Esophagus muscularis mucosa (tissue), 4 donors: Measurements from ENCODE around the gene IFRD2. TPM values are rescaled to one million over a fixed set of nuclear protein-coding genes. Genes with fewer than 3 reads are reported as not detected.

Source experiments
- DNase-seq: peaks from one replicate; pipeline ENCODE4 v3.0.0-alpha.2; 2017; ENCODE audit errors: extremely low spot score
- H3K27ac ChIP-seq, 4 donors: fragments of 200-600 bp; sonication (generic); replicated peaks in 1 of 4; 1 replicate in 3 of 4; 2 replicates in 1 of 4; pipeline ENCODE4 v1.5.1; 2016 to 2019; ENCODE audit warnings: mild to moderate bottlenecking in 1 of 4
- H3K27me3 ChIP-seq, 4 donors: fragments of 200-600 bp; sonication (generic); one replicate each; pipeline versions ENCODE4 v1.5.1 to v1.6.0; 2016 to 2019
- H3K36me3 ChIP-seq, 4 donors: fragments of 200-600 bp; sonication (generic); one replicate each; pipeline ENCODE4 v1.5.1; 2016 to 2019
- H3K4me1 ChIP-seq, 4 donors: fragments of 200-600 bp; sonication (generic); one replicate each; pipeline ENCODE4 v1.5.1; 2016 to 2019
- H3K4me3 ChIP-seq, 4 donors: fragments of 200-600 bp; sonication (generic); 1 replicate in 2 of 4; 2 replicates in 2 of 4; pipeline ENCODE4 v1.5.1; 2016 to 2019; ENCODE audit warnings: mild to moderate bottlenecking in 4 of 4, moderate library complexity in 1 of 4
- H3K9me3 ChIP-seq, 4 donors: fragments of 200-600 bp; sonication (generic); 1 replicate in 3 of 4; 2 replicates in 1 of 4; pipeline ENCODE4 v1.5.1; 2016 to 2019
- EP300 ChIP-seq: sonication (generic); formaldehyde crosslinking; IDR thresholded peaks from one replicate; pipeline ENCODE4 v1.6.1; 2017; ENCODE audit warnings: antibody characterized with exemption
- POLR2A ChIP-seq: fragments of 450-650 bp; IDR thresholded peaks from one replicate; pipeline ENCODE4 v1.6.1; 2017; ENCODE audit warnings: antibody characterized with exemption, moderate library complexity, mild to moderate bottlenecking, low read depth
- POLR2AphosphoS5 ChIP-seq, 2 donors: sonication (generic); formaldehyde crosslinking; IDR thresholded peaks; one replicate each; pipeline ENCODE4 v1.6.1; 2017; ENCODE audit warnings: antibody characterized with exemption in 2 of 2
- WGBS: methylation state at CpG from one replicate; pipeline ENCODE4 v1.1.5; 2018; 5-methylcytosine and 5-hydroxymethylcytosine counted together
- intact Hi-C: fragments of 100-400 bp; cut with DNase I; formaldehyde crosslinking; loops from one replicate; pipeline ENCODE4 v1.15.1; 2023
- total RNA-seq, 4 donors: library from RNA; depleted of rRNA; stranded (reverse); fragments of >200 nt; gene quantifications; one replicate each; pipeline versions ENCODE4 v1.1.0 to v1.2.1, GENCODE V29; 2016
- TF ChIP-seq, protein P1 (sequence below), 3 experiments: fragments of 200-600 bp in 2 of 3; fragments of 450-650 bp in 1 of 3; sonication (generic) in 2 of 3; IDR thresholded peaks; one replicate each; pipeline ENCODE4 v1.5.1; 2017 to 2019; ENCODE audit warnings: antibody characterized with exemption in 3 of 3, mild to moderate bottlenecking in 2 of 3, moderate library complexity in 1 of 3

The IFRD2 gene
- total RNA-seq, 4 donors from 2014 or later = 49.4 to 106 (median 85.8) TPM

DNA sequence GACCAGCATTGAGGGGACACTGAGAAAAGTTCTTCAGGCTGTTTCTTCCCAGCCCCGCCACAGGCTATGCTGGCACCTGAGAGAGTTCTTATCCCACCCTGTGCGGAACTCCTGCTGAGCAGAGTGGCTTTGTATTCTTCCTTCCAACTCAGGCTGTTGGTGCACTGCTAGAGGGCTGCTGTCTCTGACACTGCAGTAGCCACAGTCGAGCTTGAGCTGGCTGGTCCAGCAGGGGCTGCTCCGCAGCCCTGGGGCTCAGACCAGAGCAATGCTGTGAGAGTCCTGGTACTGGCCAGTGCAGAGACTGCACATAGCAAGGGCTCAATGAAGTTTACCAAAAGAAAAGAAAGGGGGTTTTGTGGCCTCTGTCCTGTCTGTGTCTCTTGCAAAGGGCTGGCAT lies 52.6 kb downstream of the IFRD2 start:
- no peak for DNase-seq
- Histone ChIP-seq H3K27me3 (no peaks in the 10 kb centered on the region), H3K9me3 (no peaks in the 10 kb centered on the region), H3K4me1 (peaks cover 80 to 91% (median 88%) of the 10 kb centered on the region in 4 donors), H3K27ac (peak overlapping the region; percentile 88 to 92 (median 90)), H3K36me3 (peaks cover 0 to 16% (median 6%) of the 10 kb centered on the region in 4 donors), H3K4me3 (peak overlapping the region in 1 of 4 donors; percentile 81)
- TF ChIP-seq POLR2A = no peak
- no peak for TF ChIP-seq EP300
- TF ChIP-seq POLR2AphosphoS5 (IDR thresholded peaks at IDR 0.05) = no peak
- TF ChIP-seq, protein P1, sequence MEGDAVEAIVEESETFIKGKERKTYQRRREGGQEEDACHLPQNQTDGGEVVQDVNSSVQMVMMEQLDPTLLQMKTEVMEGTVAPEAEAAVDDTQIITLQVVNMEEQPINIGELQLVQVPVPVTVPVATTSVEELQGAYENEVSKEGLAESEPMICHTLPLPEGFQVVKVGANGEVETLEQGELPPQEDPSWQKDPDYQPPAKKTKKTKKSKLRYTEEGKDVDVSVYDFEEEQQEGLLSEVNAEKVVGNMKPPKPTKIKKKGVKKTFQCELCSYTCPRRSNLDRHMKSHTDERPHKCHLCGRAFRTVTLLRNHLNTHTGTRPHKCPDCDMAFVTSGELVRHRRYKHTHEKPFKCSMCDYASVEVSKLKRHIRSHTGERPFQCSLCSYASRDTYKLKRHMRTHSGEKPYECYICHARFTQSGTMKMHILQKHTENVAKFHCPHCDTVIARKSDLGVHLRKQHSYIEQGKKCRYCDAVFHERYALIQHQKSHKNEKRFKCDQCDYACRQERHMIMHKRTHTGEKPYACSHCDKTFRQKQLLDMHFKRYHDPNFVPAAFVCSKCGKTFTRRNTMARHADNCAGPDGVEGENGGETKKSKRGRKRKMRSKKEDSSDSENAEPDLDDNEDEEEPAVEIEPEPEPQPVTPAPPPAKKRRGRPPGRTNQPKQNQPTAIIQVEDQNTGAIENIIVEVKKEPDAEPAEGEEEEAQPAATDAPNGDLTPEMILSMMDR (IDR thresholded peaks at IDR 0.05) = no peak
- intact Hi-C loops = no loop called here
- WGBS = 54% methylated on average over 4 of the region's 4 CpGs

DNA sequence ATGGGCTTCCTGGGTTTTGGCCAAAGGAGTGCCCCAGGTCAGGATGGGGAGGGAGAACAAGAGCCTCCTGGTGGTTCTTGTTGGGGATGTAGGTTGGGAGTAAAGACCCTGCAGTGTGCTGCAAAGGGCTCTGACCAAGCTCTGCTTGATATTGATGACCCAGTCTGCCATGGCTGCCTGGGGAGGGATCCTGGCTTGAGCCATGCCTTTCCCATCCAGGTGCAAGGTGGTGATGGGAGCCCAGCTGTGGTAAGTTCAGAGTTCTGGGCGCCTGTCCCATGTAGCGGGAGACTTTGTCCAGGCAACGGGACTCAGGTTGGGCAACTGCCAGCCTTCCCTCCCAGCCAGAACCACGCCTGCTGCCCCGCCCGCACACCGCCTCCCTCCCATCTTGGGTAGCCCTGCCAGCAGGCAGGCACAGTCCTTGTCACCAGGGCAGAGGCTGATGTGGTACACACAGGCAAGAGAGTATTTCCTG lies 53.6 kb downstream of the IFRD2 start:
- DNase-seq = no peak
- peak overlapping the region; percentile 88 to 92 (median 90) for H3K27ac ChIP-seq
- no peak for TF ChIP-seq EP300
- TF ChIP-seq POLR2A = no peak
- TF ChIP-seq POLR2AphosphoS5 (IDR thresholded peaks at IDR 0.05) = peak; percentile 66 to 68
- TF ChIP-seq, protein P1 (IDR thresholded peaks at IDR 0.05) = peak in 1 of 3 experiments; percentile 10
- peaks cover 0 to 11% (median 4%) of the 10 kb centered on the region in 4 donors for H3K36me3 ChIP-seq
- peak overlapping the region; percentile 64 to 94 (median 80) for H3K4me3 ChIP-seq
- 39% methylated on average over 7 of the region's 7 CpGs for WGBS
- H3K9me3 ChIP-seq = no peaks in the 10 kb centered on the region
- H3K4me1 ChIP-seq = peaks cover 71 to 83% (median 79%) of the 10 kb centered on the region in 4 donors
- no peaks in the 10 kb centered on the region for H3K27me3 ChIP-seq
- intact Hi-C loops = no loop called here

DNA sequence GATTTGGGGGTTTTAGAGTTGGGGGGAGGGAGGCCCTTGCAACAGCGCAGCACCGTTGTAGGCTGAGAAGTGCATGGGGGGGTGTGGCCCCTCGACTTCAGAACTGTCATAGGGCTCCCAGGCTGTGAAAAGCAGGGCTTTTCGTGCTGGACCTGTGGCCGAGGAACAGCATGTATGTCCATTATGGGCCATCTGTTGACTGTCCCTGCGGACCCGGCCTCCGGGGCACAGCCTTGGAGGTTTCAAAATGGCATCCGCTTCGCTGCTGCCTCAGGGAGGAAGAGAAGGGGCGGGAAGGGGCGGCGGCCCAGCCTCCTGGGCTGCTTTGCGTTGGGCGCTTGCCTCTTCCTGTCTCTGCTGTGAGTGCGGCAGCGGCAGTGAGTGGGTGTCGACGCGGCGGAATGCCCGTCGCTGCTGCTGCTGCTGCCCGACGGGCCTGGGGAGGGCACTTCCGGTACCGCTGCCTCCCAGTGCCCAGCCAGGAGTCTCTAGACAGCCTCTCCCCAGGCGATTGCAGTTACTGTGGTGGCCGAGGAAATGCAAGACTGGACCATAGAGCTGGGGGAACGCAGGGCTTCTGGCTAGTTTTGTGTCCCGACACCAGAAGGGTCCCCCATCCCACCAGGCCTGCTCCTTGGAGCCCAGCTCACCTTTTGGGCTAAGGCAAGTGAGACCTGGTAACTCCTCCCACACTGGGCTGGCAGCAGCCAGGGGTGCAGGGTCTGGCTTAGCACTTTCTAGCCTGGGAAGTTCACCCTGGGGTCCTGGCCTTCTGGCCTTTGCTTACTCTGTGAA lies 54.3 kb downstream of the IFRD2 start:
- peak; percentile 96 for DNase-seq
- 0% methylated on average over 17 of the region's 31 CpGs for WGBS
- peak; percentile 85 to 88 for TF ChIP-seq POLR2AphosphoS5 (IDR thresholded peaks at IDR 0.05)
- no peak for TF ChIP-seq EP300
- TF ChIP-seq POLR2A = peak; percentile 27
- TF ChIP-seq, protein P1 (IDR thresholded peaks at IDR 0.05) = no peak
- Histone ChIP-seq H3K27me3 (no peaks in the 10 kb centered on the region), H3K27ac (peak overlapping the region; percentile 88 to 92 (median 90)), H3K9me3 (no peaks in the 10 kb centered on the region), H3K4me3 (peak overlapping the region; percentile 64 to 94 (median 80)), H3K4me1 (peaks cover 64 to 76% (median 73%) of the 10 kb centered on the region in 4 donors), H3K36me3 (peaks cover 0 to 11% (median 4%) of the 10 kb centered on the region in 4 donors)
- intact Hi-C loops = no loop called here

Other genes starting within 250 kb of the IFRD2 start
- gene RBM5, start 203.5 kb downstream of the IFRD2 start, total RNA-seq = 100 to 1,000 TPM in 2 of 4 donors, 10 to 100 TPM in 2; 78.0 to 161 (median 95.8) TPM
- 10 to 100 TPM; 11.9 to 46.5 (median 23.3) TPM for gene SEMA3F, start 137.1 kb downstream of the IFRD2 start, total RNA-seq
- gene GNAT1, start 100.8 kb downstream of the IFRD2 start, total RNA-seq = not detected
- under 1 TPM in 2 of 4 donors, not detected in 2; 0.11 to 0.39 TPM for gene SLC38A3, start 87.2 kb downstream of the IFRD2 start, total RNA-seq
- gene GNAI2, start 56.2 kb downstream of the IFRD2 start, total RNA-seq = 100 to 1,000 TPM; 149 to 297 (median 239) TPM
- gene SEMA3B, start 23.3 kb downstream of the IFRD2 start, total RNA-seq = 10 to 100 TPM; 37.4 to 66.6 (median 46.4) TPM
- gene LSMEM2, start 13.3 kb downstream of the IFRD2 start, total RNA-seq = not detected
- gene HYAL3, start 7.0 kb upstream of the IFRD2 start, total RNA-seq = 1 to 10 TPM; 2.1 to 6.7 (median 3.4) TPM
- gene NAA80, start 7.0 kb upstream of the IFRD2 start, total RNA-seq = 1 to 10 TPM; 6.8 to 9.5 (median 8.0) TPM
- gene HYAL1, start 11.1 kb upstream of the IFRD2 start, total RNA-seq = 10 to 100 TPM in 1 of 4 donors, 1 to 10 TPM in 3; 8.3 to 15.6 (median 9.0) TPM
- gene HYAL2, start 30.3 kb upstream of the IFRD2 start, total RNA-seq = 100 to 1,000 TPM in 2 of 4 donors, 10 to 100 TPM in 2; 37.4 to 114 (median 97.2) TPM
- gene TUSC2, start 35.8 kb upstream of the IFRD2 start, total RNA-seq = 10 to 100 TPM; 18.7 to 40.6 (median 37.5) TPM
- 10 to 100 TPM; 28.7 to 44.2 (median 33.2) TPM for gene RASSF1, start 48.4 kb upstream of the IFRD2 start, total RNA-seq
- under 1 TPM in 3 of 4 donors, not detected in 1; 0.50 to 0.57 (median 0.52) TPM for gene ZMYND10, start 53.3 kb upstream of the IFRD2 start, total RNA-seq
- 10 to 100 TPM; 10.4 to 16.7 (median 14.2) TPM for gene NPRL2, start 58.3 kb upstream of the IFRD2 start, total RNA-seq
- gene CYB561D2, start 58.4 kb upstream of the IFRD2 start, total RNA-seq = 10 to 100 TPM in 1 of 4 donors, 1 to 10 TPM in 3; 5.4 to 12.4 (median 8.1) TPM
- 10 to 100 TPM; 37.0 to 85.6 (median 66.3) TPM for gene TMEM115, start 67.1 kb upstream of the IFRD2 start, total RNA-seq
- 1 to 10 TPM in 2 of 4 donors, under 1 TPM in 2; 0.84 to 2.8 (median 1.1) TPM for gene CACNA2D2, start 211.2 kb upstream of the IFRD2 start, total RNA-seq